Osteocyte (in vitro differentiated cells): Measurements from ENCODE around the gene PRKCH. TPM values are rescaled to one million over a fixed set of nuclear protein-coding genes. Genes with fewer than 3 reads are reported as not detected.
"Not testable (repeated sequence)": the region's sequence is repeated elsewhere in the genome, so short reads cannot be mapped to it uniquely, and the experiment has no call there.

Source experiments
- DNase-seq: peaks from one replicate; pipeline ENCODE4 v3.0.0; 2021; ENCODE audit warnings: mixed read lengths; ENCODE audit not compliant: unreplicated experiment; ENCODE audit errors: extremely low spot score
- H3K27ac Mint-ChIP-seq: one replicate; pipeline ENCODE4 v1.8.0; 2021; ENCODE audit warnings: mild to moderate bottlenecking, mixed read lengths; ENCODE audit not compliant: unreplicated experiment
- H3K27me3 Mint-ChIP-seq: one replicate; pipeline ENCODE4 v1.8.0; 2021; ENCODE audit warnings: mixed read lengths; ENCODE audit not compliant: unreplicated experiment
- H3K36me3 Mint-ChIP-seq: one replicate; pipeline ENCODE4 v1.8.0; 2021; ENCODE audit warnings: mixed read lengths; ENCODE audit not compliant: unreplicated experiment
- H3K4me1 Mint-ChIP-seq: one replicate; pipeline ENCODE4 v1.8.0; 2021; ENCODE audit warnings: mixed read lengths; ENCODE audit not compliant: unreplicated experiment
- H3K4me3 Mint-ChIP-seq: one replicate; pipeline ENCODE4 v1.8.0; 2021; ENCODE audit warnings: mild to moderate bottlenecking, moderate library complexity, mixed read lengths; ENCODE audit not compliant: unreplicated experiment
- H3K9me3 Mint-ChIP-seq: one replicate; pipeline ENCODE4 v1.8.0; 2021; ENCODE audit warnings: mixed read lengths; ENCODE audit not compliant: unreplicated experiment
- CTCF ChIP-seq: fragments of 200-600 bp; sonication (generic); IDR thresholded peaks from 2 replicates; pipeline ENCODE4 v1.5.0; 2021; ENCODE audit warnings: antibody characterized with exemption, mild to moderate bottlenecking, moderate library complexity
- total RNA-seq: library from RNA; stranded (reverse); gene quantifications from 2 replicates; pipeline ENCODE4 v1.2.1, GENCODE V29; 2021

Gene PRKCH
- total RNA-seq, 1 donor from 2014 or later: 10.6 TPM

DNA sequence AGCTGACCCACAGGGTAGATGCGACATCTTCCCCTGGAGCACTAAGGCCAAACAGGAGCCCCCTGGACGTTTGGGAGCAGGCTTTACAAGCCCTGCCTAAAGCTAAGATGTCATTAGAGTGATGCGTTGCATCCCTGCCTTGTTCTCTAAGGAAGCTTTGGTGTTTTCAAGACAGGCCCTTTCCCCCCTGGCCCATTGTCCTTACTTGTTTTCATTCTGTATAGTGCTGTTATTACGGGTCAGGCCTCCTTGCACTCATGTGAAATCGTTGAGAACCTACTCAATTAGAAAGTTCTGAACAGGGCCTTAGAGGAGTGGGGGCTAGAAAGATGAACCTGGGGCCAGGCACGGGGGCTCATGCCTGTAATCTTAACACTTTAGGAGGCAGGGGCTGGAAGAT is 1.7 kb upstream of the PRKCH start:
- Mint-ChIP-seq H3K9me3 (no peaks in the 10 kb centered on the region), H3K4me3 (no peak overlapping the region), H3K27ac (no peak overlapping the region), H3K27me3 (peaks cover 17% of the 10 kb centered on the region), H3K36me3 (no peaks in the 10 kb centered on the region), H3K4me1 (peaks cover 13% of the 10 kb centered on the region)
- TF ChIP-seq CTCF: no peak
- no peak for DNase-seq

DNA sequence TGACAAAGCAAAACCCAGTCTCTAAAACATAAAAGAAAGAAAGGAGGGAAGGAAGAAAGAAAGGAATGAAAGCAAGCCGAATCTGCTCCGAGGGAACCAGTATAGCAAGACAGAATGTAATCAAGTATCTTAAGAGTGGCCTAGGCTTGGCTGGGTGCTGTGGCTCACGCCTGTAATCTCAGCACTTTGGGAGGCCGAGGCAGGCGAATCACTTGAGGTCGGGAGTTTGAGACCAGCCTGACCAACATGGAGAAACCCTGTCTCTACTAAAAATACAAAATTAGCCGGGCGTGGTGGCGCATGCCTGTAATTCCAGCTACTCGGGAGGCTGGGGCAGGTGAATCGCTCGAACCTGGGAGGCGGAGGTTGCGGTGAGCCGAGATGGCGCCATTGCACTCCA is 1.2 kb upstream of the PRKCH start:
- H3K27ac Mint-ChIP-seq, DNase-seq, H3K9me3 Mint-ChIP-seq, H3K36me3 Mint-ChIP-seq, H3K4me3 Mint-ChIP-seq: not testable (repeated sequence)
- H3K4me1 Mint-ChIP-seq: peaks cover 13% of the 10 kb centered on the region
- H3K27me3 Mint-ChIP-seq: peaks cover 12% of the 10 kb centered on the region

GRCh38 chr14:61320806-61321384 is 484 bp upstream of the PRKCH start:
- Mint-ChIP-seq H3K4me1 (peaks cover 13% of the 10 kb centered on the region), H3K9me3 (peaks cover 4% of the 10 kb centered on the region), H3K27ac (no peak overlapping the region), H3K36me3 (no peaks in the 10 kb centered on the region), H3K27me3 (peaks cover 11% of the 10 kb centered on the region), H3K4me3 (peak overlapping the region; percentile 81)
- no peak for DNase-seq
- TF ChIP-seq CTCF: no peak

DNA sequence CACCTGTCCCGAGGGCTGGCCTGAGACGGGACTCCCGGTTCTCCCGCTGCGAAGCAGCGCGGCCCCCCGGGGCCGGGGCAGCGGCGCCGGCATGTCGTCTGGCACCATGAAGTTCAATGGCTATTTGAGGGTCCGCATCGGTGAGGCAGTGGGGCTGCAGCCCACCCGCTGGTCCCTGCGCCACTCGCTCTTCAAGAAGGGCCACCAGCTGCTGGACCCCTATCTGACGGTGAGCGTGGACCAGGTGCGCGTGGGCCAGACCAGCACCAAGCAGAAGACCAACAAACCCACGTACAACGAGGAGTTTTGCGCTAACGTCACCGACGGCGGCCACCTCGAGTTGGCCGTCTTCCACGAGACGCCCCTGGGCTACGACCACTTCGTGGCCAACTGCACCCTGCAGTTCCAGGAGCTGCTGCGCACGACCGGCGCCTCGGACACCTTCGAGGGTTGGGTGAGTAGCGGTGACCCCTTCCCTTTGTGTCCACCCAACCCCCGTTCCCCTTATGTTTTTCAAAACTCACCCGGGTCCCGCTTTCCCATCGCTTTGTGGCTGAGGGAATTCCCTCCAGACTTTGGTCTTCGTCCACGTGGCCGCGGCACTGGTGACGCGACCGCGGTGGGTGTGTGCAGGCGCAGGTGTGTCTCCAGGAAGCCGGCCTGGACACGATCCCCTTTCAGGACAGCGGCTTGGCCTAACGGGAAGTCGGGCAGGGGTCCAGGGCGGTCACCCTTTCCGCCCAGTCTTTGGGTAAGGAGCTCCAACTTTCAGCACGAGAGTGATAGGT is 826 bp downstream of the PRKCH start:
- TF ChIP-seq CTCF: no peak
- no peak for DNase-seq
- no peaks in the 10 kb centered on the region for H3K36me3 Mint-ChIP-seq
- peaks cover 16% of the 10 kb centered on the region for H3K4me1 Mint-ChIP-seq
- peaks cover 4% of the 10 kb centered on the region for H3K9me3 Mint-ChIP-seq
- H3K27me3 Mint-ChIP-seq: peaks cover 11% of the 10 kb centered on the region
- no peak overlapping the region for H3K27ac Mint-ChIP-seq
- peak overlapping the region; percentile 81 for H3K4me3 Mint-ChIP-seq

GRCh38 chr14:61322799-61323290 is 1.5 kb downstream of the PRKCH start:
- Mint-ChIP-seq H3K4me3 (peak overlapping the region; percentile 81), H3K4me1 (peaks cover 16% of the 10 kb centered on the region), H3K9me3 (peaks cover 4% of the 10 kb centered on the region), H3K36me3 (no peaks in the 10 kb centered on the region), H3K27me3 (peaks cover 11% of the 10 kb centered on the region), H3K27ac (no peak overlapping the region)
- TF ChIP-seq CTCF: no peak
- no peak for DNase-seq
